Germinal center (tissue), 1 donor: Measurements from ENCODE around the gene PAPPA.

Experiments used
- DNase-seq: peaks from one replicate; pipeline ENCODE4 v3.0.0; 2012; ENCODE audit warnings: mixed read lengths, low spot score

PAPPA gene

DNA sequence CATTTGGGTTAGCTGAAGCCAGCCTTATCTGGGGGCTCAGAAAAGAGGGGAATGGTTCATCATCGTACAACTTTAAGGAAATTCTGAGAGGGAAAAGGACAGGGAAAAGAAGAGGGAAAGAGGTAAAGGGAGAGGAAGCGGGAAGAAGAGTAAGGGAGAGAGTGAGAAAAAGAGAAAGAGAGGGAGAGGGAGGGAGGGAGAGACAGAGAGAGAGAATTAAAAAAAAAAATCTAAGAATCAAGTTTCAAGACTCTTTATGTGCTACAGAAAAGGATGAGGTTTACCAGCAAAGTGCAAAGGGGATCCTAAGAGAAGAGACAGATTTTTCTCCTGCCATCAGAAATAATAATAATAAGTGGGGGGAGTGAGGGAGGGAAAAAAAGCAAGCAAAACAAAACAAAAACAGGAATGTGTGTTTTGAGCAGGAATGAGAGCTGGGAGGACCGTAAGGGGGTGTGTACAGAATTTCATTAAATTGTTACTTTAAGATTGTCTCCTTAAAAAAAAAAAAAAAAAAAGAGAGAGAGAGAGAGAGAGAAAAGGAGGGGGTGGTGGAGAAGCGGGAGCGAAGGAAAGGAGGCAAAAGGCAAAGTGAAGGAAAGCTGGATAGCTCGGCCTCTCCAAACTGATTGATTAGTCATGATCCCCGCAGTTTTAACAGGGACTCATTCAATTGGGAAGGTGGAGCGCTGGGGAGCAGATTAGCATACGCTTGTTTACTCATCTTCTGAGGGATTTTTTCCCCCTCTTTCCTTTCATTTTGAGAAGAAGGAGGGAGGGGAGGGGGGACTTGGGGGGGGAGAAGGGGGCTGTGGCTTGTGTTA is 438 bp upstream of the PAPPA start:
- no peak for DNase-seq

DNA sequence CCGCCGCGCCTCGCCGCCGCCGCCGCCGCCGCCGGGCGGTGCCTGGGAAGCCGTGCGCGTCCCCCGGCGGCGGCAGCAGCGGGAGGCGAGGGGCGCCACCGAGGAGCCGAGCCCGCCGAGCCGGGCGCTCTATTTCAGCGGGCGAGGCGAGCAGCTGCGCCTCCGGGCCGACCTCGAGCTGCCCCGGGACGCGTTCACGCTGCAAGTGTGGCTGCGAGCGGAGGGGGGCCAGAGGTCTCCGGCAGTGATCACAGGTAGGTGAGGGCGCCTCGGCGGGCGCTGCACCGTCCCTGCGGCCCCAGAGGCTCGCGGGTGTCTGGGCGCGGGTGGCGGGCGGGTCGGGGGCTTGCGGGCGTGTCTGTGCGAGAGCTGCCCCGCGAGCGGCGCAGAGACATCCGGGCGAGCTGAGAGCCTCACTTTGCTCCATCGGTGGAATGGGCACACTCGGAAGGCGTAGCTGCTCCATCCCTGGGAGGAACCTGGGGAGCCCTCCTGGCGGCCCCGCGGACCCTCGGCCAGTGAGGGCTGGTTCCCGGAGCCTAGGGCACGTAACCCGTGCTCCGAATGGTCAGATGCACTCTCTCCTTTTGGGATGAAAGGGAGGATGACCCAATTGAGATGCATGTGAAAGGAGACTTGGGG is 864 bp downstream of the PAPPA start:
- DNase-seq, result no peak

- DNase-seq, result no peak
These were observed 1.5 kb downstream of the PAPPA start for GRCh38 chr9:116154976-116155697.

DNA sequence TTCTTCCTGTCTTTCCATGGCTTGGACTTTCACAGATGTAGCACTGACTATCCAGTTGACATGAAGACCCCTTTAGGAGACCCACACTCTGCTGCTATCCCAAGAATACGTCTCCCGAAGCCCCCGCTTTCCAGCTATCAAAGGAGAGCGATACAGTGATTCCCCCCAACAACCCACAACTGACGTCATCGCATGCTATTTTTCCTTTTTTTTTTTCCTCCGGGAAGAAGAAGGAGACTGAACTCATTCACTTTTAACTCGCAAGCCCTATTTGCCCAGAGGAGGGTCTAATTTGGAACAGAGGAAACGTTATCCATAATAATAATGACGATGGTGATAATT is 2.1 kb downstream of the PAPPA start:
- DNase-seq, result no peak

DNA sequence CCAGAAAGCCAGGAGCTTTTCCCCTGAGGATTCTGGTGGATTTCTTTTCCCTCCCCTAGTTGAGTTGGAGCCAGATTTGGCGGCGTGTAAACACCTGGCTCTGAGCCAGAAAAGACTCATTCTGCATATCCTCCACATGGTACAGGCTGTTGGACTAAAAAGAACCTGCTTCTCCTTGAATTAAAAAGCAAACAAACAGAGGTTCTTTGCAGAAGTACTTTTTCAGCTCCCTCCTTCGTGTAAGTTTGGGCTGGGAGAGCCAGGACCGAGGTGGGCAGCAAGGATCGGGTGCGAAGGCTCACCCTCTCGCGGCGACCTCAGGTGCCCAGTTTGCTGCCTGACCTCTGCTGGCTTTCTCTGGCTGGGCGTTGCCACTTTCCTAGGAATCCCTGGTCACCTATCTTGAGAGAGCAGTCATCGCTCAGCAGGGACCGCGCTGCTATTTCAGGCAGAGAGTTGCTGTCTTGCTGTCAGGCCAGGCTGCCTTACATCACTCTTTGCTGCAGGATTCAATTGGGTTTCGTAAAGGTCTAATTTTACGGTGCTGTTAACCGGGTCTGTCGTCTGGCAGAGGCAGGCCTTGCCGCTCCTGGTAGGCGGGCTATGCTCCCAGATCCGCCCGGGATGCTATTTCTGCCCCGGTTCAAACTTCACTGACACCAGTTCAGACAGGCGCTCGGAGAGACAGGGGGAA is 3.2 kb downstream of the PAPPA start:
- DNase-seq, result no peak

GRCh38 chr9:116157436-116158138 is 4.0 kb downstream of the PAPPA start:
- DNase-seq, result no peak

DNA sequence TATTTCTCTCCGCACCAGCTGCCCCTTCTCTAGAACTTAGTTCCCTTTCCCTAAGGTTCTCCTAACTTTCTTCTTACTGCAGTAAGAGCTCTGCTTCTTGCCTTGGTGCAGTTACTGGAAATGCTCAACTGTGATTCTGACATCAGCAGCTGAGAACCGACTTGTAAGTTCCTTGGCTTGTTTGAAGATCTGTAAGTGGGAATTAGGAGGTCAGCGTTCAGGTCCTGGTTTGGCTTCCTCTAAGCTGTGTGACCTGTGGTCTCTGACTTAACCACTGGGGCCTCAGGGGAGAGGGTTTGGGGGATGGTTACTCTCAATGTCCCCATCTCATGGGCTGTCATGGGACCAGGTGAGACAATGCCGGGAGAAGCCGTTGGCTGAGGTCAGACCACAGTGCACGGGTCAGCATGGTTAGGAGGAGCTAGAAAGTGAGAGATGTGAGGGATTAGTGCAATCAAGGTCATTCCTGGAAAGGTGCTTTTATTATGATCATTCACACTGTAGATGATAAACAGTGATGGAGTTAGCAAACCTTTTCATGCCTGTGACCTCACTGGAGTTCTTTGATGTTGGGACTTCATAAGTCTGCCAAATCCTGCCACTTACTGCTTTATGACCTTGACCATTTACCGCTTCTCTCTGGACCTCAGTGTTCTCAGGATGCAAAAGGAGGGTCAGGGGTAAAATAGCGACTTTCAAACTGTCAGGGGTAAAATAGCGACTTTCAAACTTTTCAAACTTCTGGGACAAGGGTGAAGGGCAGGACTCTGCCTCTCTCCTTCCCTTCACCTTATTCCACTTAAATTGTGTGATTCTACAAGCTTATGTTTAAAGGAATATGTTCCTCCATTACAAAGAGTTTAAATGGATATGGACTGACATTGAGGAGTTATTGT is 7.3 kb downstream of the PAPPA start:
- DNase-seq, result no peak

DNA sequence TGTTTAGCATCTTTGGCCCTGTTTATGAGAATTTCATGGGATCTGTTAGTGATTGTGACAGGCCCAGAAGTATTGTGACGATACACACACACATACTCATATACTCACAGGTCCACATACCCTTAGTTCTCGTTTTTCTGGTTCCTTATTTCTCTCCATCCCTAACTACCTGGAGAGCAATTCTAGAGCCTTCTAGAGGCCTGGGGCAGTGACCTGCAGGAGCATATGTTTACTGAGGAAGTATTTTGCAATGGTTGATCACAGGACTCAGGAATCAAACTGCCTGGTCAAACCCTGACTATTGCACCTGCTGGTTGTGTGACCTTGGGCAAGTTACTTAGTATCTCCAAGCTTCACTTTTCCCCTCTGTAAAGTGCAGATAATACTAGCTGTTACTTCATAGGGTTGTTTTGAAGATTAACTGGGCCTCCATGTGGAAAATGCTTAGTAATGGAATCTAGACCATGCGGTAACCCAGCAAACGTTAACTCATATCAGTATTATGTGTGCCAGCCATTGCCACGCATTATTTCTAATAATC is 8.7 kb downstream of the PAPPA start:
- no peak for DNase-seq

DNA sequence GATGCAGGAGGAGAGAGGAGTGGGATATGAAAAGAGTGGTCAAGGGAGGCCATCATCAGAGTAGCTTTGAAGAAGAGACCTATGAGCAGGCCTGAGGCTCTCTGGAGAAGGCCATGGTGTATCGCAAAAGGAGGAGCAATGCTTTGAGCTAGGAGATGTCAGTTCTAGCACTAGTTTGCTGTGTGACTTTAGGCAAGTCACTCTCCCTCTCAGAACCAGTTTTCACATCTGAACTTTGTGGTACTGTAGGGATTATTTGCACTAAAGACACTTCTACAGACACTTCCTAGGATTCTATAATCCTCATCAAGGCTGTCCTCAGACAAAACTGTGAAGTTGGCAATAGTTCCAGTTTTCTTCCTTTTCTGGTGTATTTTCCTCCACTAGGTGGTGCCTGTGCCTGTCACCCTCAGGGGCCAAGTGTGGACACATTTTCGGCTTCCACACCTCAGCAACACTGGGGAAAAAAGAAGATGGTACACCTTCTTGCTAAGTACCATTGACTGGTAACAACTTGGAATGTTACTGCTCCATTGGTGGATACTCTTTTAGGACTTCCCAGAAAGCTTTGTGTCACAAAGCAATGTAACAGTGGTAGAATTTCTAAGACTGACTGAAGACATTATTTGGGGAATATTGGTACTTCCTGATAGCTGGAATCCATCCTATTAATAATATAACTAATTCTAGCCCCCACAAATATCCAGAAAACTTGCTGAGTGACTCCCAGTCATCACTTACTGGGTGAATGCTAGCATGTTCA is 9.9 kb downstream of the PAPPA start:
- DNase-seq, result no peak

GRCh38 chr9:116165912-116166311 is 12.3 kb downstream of the PAPPA start:
- DNase-seq, result no peak

DNA sequence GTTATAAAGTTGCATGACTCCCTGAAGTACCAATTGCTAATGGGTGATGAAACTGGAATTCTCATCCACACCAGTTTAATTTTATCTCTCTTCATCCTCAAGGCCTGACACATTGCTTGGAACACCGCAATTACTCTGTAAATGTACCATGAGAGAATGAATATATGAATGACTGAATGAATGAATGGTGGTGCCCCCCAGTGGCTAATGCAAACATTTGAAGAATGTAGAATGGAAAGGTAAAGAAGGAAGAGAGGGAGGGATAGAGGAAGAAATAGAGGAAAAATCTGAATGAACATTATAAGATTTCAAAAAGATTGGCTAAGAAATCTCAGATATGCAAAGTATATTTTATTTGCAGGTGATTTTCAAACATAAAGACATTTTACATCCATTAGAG is 13.1 kb downstream of the PAPPA start:
- no peak for DNase-seq

GRCh38 chr9:116168231-116168630 is 14.6 kb downstream of the PAPPA start:
- DNase-seq, result no peak

DNA sequence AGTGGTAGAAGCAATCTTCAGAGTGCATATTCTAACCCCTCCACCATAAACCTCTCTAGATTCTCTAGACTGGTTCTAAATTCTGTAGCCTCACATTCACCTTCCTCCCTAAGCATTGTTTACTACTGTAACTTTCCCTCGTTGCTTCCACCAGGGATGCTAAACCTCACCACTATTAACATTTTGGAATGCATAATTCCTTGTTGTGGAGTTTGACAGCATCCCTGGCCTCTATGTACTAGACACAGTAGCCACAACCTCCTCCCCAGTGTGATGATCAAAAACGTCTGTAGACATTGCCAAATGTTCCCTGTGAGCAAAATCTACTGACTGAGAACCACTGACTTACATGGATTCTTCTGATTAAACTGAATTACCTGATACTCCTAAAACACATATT is 18.6 kb downstream of the PAPPA start:
- DNase-seq, result no peak

GRCh38 chr9:116174347-116174746 is 20.8 kb downstream of the PAPPA start:
- DNase-seq, result no peak

DNA sequence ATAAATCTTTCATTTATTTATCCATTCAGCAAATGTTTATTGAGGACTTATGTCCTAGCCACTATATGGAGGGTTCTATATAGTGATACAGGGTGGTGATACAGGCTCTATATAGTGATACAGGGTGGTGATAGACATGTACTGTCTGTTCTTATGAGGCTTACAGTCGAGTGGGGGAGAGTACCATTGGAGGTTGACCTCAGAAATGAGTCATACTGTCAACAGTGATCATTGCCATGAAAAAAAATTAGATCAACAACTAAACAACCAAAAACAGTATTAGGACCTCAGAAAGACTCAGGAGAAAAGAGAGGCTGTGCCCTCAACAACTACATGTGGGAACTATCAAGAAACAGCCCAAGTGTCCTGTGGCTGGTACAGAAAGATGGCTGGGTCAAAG is 22.0 kb downstream of the PAPPA start:
- no peak for DNase-seq

- DNase-seq, result no peak
These were observed 25.1 kb downstream of the PAPPA start for GRCh38 chr9:116178481-116179211.

DNA sequence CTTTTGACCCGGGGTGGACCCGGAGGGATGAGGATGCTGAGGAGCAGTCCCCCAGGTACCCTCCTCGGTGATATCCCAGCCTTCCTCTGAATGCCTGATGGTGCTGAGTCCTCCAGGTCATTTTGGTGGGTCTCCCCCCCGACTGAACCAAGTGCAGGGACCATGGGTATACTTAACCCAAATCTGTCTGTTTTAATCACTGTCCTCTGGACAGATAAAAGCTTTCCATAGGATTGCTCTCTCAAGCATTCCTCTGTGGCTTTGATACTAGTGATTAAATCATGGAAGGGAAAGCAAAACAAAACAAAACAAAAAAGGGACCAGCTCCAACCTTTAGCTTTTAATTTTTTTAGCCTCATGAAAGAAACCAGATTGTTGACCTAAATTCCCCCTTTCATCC is 26.0 kb downstream of the PAPPA start:
- no peak for DNase-seq

GRCh38 chr9:116181853-116182610 is 28.4 kb downstream of the PAPPA start:
- DNase-seq, result no peak
